GM19455 (cell line): ENCODE data around the gene IFI16.
"Not testable (repeated sequence)": the region's sequence is repeated elsewhere in the genome, so short reads cannot be mapped to it uniquely, and the experiment has no call there.

Source experiments
- ATAC-seq: cut with Tn5 transposase; IDR thresholded peaks from one replicate; pipeline ENCODE4 v1.9.1; 2021; ENCODE audit not compliant: unreplicated experiment

Gene IFI16

DNA sequence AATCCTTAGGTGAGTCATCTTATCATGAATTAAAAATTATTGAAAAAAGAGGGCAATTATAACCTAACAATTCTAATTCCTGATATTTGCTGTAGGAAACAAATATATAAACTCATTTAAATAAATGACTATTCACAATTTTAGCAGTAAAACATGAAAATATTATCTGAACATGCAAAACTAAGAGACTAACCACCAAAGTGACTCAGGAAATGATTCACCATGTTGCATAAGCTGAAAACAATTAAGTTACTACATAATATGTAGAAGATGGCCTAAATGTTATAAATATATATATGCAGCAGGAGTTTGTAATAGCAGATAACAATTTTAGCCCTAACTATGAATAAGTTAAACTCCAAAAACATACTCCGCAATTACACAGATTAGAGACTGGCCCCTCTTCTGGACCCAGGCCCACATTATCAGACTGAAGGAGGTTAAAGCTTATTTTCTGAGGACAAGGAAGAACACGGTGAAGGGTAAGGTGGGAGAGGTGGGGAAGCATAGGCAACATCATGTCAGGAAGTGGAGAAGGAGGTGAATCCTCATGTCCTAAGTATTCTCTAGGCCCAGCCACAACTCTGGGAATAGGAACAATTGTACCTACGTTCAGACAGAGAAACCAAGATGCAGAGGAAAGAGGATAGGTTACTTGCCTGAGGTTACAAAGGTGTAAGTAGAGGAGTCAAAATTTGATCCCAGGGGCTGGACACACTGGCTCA is 82.5 kb downstream of the IFI16 start:
- ATAC-seq: no peak

DNA sequence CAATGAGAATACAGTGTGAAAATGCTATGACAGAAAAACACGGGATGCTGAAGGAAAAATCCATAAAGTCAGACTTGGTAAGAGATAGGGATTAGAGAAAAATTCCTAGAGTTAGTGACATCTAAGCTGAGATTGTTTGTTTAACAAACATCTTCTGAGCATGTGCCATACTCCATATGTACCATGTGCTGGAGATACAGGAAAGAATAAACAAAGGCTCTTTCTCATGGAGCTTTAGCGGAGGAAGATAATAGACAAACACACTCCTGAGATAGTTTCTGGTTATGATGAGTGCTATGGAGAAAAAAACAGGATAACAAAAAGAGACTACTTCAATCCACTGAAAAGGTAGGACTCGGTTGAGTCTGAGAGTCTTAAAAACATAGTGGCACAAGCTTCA is 88.9 kb downstream of the IFI16 start:
- no peak for ATAC-seq

DNA sequence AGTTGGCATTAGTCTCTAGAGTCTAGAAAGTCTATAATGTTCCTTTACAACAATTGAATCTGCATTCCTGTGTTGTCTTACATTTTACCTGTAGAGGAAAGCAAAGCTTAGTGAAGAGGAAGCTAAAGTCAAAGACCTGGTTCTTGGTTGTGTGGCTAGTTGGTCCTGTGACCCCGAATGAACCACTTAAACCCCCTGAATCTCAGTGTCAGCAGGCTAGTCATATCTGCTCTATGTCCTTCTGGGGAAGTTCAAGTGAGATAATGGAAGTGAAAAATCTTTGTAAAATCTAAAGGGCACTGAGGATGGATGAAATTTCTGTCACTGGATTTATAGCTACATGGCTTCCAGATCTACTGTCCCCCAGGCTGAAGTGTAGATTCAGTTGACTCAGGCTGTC is 90.9 kb downstream of the IFI16 start:
- ATAC-seq: no peak

DNA sequence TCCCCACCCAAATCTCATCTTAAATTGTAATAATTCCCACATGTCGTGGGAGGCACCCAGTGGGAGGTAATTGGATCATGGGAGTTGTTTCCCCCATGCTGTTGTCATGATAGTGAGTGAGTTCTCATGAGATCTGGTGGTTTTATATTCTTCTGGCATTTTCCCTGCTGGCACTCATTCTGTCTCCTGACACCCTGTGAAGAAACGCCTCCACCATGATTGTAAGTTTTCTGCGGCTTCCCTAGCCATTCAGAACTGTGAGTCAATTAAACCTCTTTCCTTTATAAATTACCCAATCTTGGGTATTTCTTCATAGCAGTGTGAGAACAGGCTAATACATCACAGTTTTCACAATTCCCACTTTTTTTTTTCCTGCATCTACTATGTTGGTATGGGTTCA is 93.3 kb downstream of the IFI16 start:
- ATAC-seq: not testable (repeated sequence)
